SK-N-SH (cell line): Measurements from ENCODE around the gene NFIA. TPM values are rescaled to one million over a fixed set of nuclear protein-coding genes. Genes with fewer than 3 reads are reported as not detected.

Experiments
- CTCF ChIA-PET: fragments of 300-600, 350-600 bp; formaldehyde crosslinking; extraction: SDS; loops from one replicate; lab custom pipeline; 2021; lab: Yijun Ruan, JAX
- POLR2A ChIA-PET: fragments of 350-600 bp; sonication (Branson Sonifier 250); formaldehyde crosslinking; extraction: SDS; loops from one replicate; lab custom pipeline; 2020; ENCODE audit warnings: antibody characterized with exemption, inconsistent platforms; lab: Yijun Ruan, JAX
- DNase-seq: peaks from one replicate; pipeline ENCODE4 v3.0.0; 2012
- H2AFZ ChIP-seq: fragments of 200-600 bp; sonication (generic); 2 replicates; pipeline ENCODE4 v1.8.1; 2016; ENCODE audit warnings: antibody characterized with exemption, mild to moderate bottlenecking, low read depth
- H3F3A ChIP-seq: fragments of 200-600 bp; sonication (generic); replicated peaks from 2 replicates; pipeline ENCODE3; 2016; ENCODE audit warnings: antibody characterized with exemption, mild to moderate bottlenecking; ENCODE audit not compliant: insufficient read depth
- H3K27ac ChIP-seq, 2 experiments: fragments of 200-500 bp in 1 of 2; fragments of 200-600 bp in 1 of 2; sonication (Bioruptor generic) in 1 of 2; sonication (generic), shearing (Covaris generic) in 1 of 2; 2 replicates each; pipeline versions ENCODE4 v1.5.1 to v1.6.1; 2014 to 2016; ENCODE audit warnings: low read depth in 2 of 2, inconsistent platforms in 1 of 2, low read length in 1 of 2, mild to moderate bottlenecking in 1 of 2, mixed read lengths in 1 of 2
- H3K27me3 ChIP-seq: fragments of 200-600 bp; sonication (generic), shearing (Covaris generic); 2 replicates; pipeline ENCODE4 v1.6.1; 2016; ENCODE audit warnings: mixed run types; ENCODE audit not compliant: insufficient read depth
- H3K36me3 ChIP-seq, 2 experiments: fragments of 200-500 bp in 1 of 2; fragments of 200-600 bp in 1 of 2; sonication (Bioruptor generic) in 1 of 2; sonication (generic) in 1 of 2; replicated peaks in 1 of 2; 2 replicates each; pipeline versions ENCODE3 to v1.5.1; 2014 to 2016; ENCODE audit warnings: low read length in 1 of 2, mild to moderate bottlenecking in 1 of 2; ENCODE audit not compliant: insufficient read depth in 2 of 2, control insufficient read depth in 1 of 2
- H3K4me1 ChIP-seq, 2 experiments: fragments of 200-500 bp in 1 of 2; fragments of 200-600 bp in 1 of 2; sonication (Bioruptor generic) in 1 of 2; sonication (generic), shearing (Covaris generic) in 1 of 2; 2 replicates each; pipeline versions ENCODE4 v1.5.1 to v1.6.1; 2014 to 2016; ENCODE audit warnings: low read depth in 1 of 2, low read length in 1 of 2, mixed run types in 1 of 2; ENCODE audit not compliant: insufficient read depth in 2 of 2, control insufficient read depth in 1 of 2
- H3K4me2 ChIP-seq: fragments of 200-600 bp; sonication (generic), shearing (Covaris generic); 2 replicates; pipeline ENCODE4 v1.6.1; 2017; ENCODE audit warnings: mixed run types
- H3K4me3 ChIP-seq, 2 experiments: fragments of 200-500 bp in 1 of 2; fragments of 200-600 bp in 1 of 2; sonication (Bioruptor generic) in 1 of 2; sonication (generic), shearing (Covaris generic) in 1 of 2; 2 replicates each; pipeline versions ENCODE4 v1.5.1 to v1.8.1; 2014 to 2016; ENCODE audit warnings: low read depth in 2 of 2, inconsistent platforms in 1 of 2, low read length in 1 of 2, mild to moderate bottlenecking in 1 of 2, mixed read lengths in 1 of 2, moderate library complexity in 1 of 2
- H3K79me2 ChIP-seq: fragments of 200-600 bp; sonication (generic); 2 replicates; pipeline ENCODE4 v1.8.1; 2017; ENCODE audit warnings: mild to moderate bottlenecking; ENCODE audit not compliant: insufficient read depth
- H3K9ac ChIP-seq: fragments of 200-600 bp; sonication (generic); 2 replicates; pipeline ENCODE4 v1.6.1; 2017; ENCODE audit warnings: mixed run types
- H3K9me2 ChIP-seq: fragments of 200-600 bp; sonication (generic); 2 replicates; pipeline ENCODE4 v1.6.1; 2017; ENCODE audit warnings: mixed run types
- H3K9me3 ChIP-seq: fragments of 200-600 bp; sonication (generic); 2 replicates; pipeline ENCODE4 v1.6.1; 2017; ENCODE audit warnings: mixed run types, mild to moderate bottlenecking, moderate library complexity
- H4K20me1 ChIP-seq: fragments of 200-600 bp; sonication (generic); 2 replicates; pipeline ENCODE4 v1.6.1; 2017; ENCODE audit warnings: mild to moderate bottlenecking, mixed run types; ENCODE audit not compliant: insufficient read depth
- CHD2 ChIP-seq: fragments of 150-350 bp; IDR thresholded peaks from 2 replicates; pipeline ENCODE4 v1.6.1; 2018; ENCODE audit warnings: low read length; ENCODE audit not compliant: partially characterized antibody
- FOSL2 ChIP-seq: IDR thresholded peaks from 2 replicates; pipeline ENCODE4 v1.4.0; 2012; ENCODE audit warnings: low read depth, mild to moderate bottlenecking, moderate library complexity, borderline replicate concordance
- FOXM1 ChIP-seq: IDR thresholded peaks from 2 replicates; pipeline ENCODE4 v1.4.0; 2012; ENCODE audit warnings: low read depth, mild to moderate bottlenecking
- GATA2 ChIP-seq: sonication (generic); formaldehyde crosslinking; IDR thresholded peaks from 2 replicates; pipeline ENCODE4 v1.5.0; 2020; ENCODE audit warnings: mild to moderate bottlenecking, missing genetic modification reagents
- JUND ChIP-seq: IDR thresholded peaks from 2 replicates; pipeline ENCODE4 v1.4.0; 2012
- MEF2A ChIP-seq: IDR thresholded peaks from 2 replicates; pipeline ENCODE4 v1.4.0; 2012; ENCODE audit warnings: low read depth, borderline replicate concordance
- MXI1 ChIP-seq: IDR thresholded peaks from 2 replicates; pipeline ENCODE4 v1.6.1; 2012; ENCODE audit warnings: mild to moderate bottlenecking, low read depth, low read length, improper control_type of control experiment
- NFIC ChIP-seq: IDR thresholded peaks from 2 replicates; pipeline ENCODE4 v1.4.0; 2012; ENCODE audit warnings: borderline replicate concordance
- NRF1 ChIP-seq: IDR thresholded peaks from 2 replicates; pipeline ENCODE4 v1.6.1; 2012; ENCODE audit warnings: low read depth, mild to moderate bottlenecking, low read length
- POLR2AphosphoS5 ChIP-seq: IDR thresholded peaks from 2 replicates; pipeline ENCODE4 v1.6.1; 2012; ENCODE audit warnings: low read depth, low read length
- RAD21 ChIP-seq: IDR thresholded peaks from 2 replicates; pipeline ENCODE4 v1.6.1; 2012; ENCODE audit warnings: mild to moderate bottlenecking, low read length
- RCOR1 ChIP-seq: fragments of 150-350 bp; IDR thresholded peaks from 2 replicates; pipeline ENCODE4 v1.6.1; 2017; ENCODE audit warnings: antibody characterized with exemption, low read length
- RXRA ChIP-seq: IDR thresholded peaks from 2 replicates; pipeline ENCODE4 v1.4.0; 2012; ENCODE audit warnings: low read depth, mild to moderate bottlenecking, borderline replicate concordance
- SMC3 ChIP-seq: IDR thresholded peaks from 2 replicates; pipeline ENCODE4 v1.6.1; 2012; ENCODE audit warnings: low read depth, low read length, improper control_type of control experiment
- TAF1 ChIP-seq: IDR thresholded peaks from 2 replicates; pipeline ENCODE4 v1.6.1; 2012; ENCODE audit warnings: low read depth, mild to moderate bottlenecking, low read length, moderate library complexity, borderline replicate concordance
- TCF12 ChIP-seq: IDR thresholded peaks from 2 replicates; pipeline ENCODE4 v1.4.0; 2012
- TEAD4 ChIP-seq: IDR thresholded peaks from 2 replicates; pipeline ENCODE4 v1.4.0; 2012; ENCODE audit warnings: mild to moderate bottlenecking, borderline replicate concordance; ENCODE audit not compliant: insufficient read depth
- YY1 ChIP-seq: IDR thresholded peaks from 2 replicates; pipeline ENCODE4 v1.4.0; 2012; ENCODE audit warnings: low read depth, mild to moderate bottlenecking
- WGBS: methylation state at CpG from one replicate; pipeline ENCODE4 v1.1.6; 2017; ENCODE audit warnings: low lambda C conversion rate; 5-methylcytosine and 5-hydroxymethylcytosine counted together
- polyA plus RNA-seq, 3 experiments: library from polyadenylated mRNA; depleted of rRNA; stranded (reverse); fragments of >200 nt; gene quantifications; 2 replicates each; pipeline ENCODE4 v1.2.3, GENCODE V29; 2012
- TF ChIP-seq, protein P1 (sequence below): IDR thresholded peaks from 2 replicates; pipeline ENCODE4 v1.4.0; 2012; ENCODE audit warnings: low read depth, borderline replicate concordance
- TF ChIP-seq, protein P2 (sequence below): IDR thresholded peaks from 2 replicates; pipeline ENCODE4 v1.4.0; 2012; ENCODE audit warnings: low read depth
- TF ChIP-seq, protein P3 (sequence below): IDR thresholded peaks from 2 replicates; pipeline ENCODE4; 2012
- TF ChIP-seq, protein P4 (sequence below): fragments of 150-350 bp; IDR thresholded peaks from 2 replicates; pipeline ENCODE4 v1.6.1; 2016; ENCODE audit warnings: mild to moderate bottlenecking, low read depth, low read length

Gene NFIA
- polyA plus RNA-seq, 1 of the 3 experiments (the other 2 are of a cell fraction) = 3.3 TPM

DNA sequence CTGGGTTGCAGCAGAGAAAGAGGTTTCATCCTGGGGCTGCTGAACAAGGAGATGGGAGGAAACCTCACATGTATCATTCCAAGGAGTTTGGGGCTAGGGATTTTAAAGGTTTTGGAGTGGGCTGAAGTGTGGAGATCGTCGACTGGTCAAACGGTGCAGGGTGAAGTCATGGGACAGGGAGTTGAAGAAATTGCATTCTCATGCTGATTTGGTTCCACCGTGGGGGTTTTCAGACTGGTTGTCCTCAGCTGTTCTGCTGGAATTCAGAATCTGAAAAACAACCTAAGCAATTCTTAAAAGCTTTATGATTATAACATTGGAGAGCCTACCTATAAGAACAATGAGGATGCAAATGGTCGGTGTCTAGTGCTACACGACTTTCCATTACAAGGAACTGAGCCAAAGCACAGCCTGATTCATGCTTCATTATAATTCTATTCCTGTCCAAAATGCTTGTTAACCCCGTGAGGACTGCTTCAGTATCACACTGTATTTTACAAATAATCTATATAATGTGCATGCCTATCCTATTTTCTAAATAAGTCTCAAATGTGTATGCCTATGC is 399.9 kb downstream of the NFIA start:
- H3K4me3 ChIP-seq = no peak overlapping the region
- no peaks in the 10 kb centered on the region for H3K9me2 ChIP-seq
- H3K36me3 ChIP-seq = no peaks in the 10 kb centered on the region
- TF ChIP-seq MEF2A = no peak
- TF ChIP-seq, all 33 proteins: peak for 0
- WGBS = 57% methylated on average over 7 of the region's 7 CpGs
- Histone ChIP-seq H3K27ac (no peak overlapping the region), H3K9me3 (no peaks in the 10 kb centered on the region), H4K20me1 (no peaks in the 10 kb centered on the region), H3F3A (no peaks in the 10 kb centered on the region), H3K79me2 (no peaks in the 10 kb centered on the region), H3K27me3 (no peaks in the 10 kb centered on the region), H3K9ac (no peak overlapping the region), H3K4me2 (no peak overlapping the region), H3K4me1 (peaks cover 0 to 6% of the 10 kb centered on the region in 2 experiments; a peak in 2 of 4 replicates), H2AFZ (no peak overlapping the region)
- DNase-seq = no peak
- POLR2A ChIA-PET = no interaction called here
- CTCF ChIA-PET = interaction anchor here (1.0 kb wide), 1 partner anchor 19 kb away, joined by 3 read pairs; no protein-coding TSS in a partner anchor

DNA sequence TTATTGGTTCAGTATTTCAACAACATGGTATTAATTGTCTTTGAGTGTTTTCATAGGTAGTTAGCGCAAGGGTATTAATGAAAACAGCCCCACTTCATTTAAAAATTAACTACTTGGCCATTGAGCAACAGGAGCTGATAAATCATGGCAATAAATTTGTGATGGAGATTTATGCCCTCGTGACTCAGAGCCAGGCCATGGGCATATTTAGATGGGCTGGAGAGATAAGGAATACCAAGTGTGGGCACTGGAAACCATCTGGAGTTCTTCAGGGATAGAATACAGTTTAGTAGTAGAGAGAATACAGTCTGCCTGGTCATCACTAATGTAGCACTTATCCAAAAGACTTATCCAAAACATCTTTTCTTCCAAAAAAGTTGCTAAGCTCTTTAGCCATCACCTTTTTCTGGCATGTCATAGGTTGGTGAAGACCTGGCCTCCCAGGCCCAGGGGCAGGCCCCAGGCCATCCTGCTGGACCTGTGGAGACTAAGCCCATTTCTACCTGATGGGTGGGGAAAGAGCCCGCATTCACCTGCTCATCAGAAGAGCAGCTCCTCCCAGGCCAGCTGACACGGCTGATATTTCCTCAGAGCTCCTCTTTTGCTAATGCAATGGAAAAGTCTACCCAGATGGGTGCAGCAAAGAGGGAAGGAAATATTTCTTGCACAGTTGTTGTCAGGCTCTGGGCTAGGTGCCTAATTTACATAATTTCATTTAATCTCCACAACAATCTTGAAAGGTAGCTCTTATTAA is 404.6 kb downstream of the NFIA start:
- H3K4me3 ChIP-seq = no peak overlapping the region
- 36% methylated on average over 3 of the region's 4 CpGs for WGBS
- no peak overlapping the region for H3K9ac ChIP-seq
- no peaks in the 10 kb centered on the region for H3K9me2 ChIP-seq
- H3K4me2 ChIP-seq = no peak overlapping the region
- DNase-seq = peak; percentile 68
- H4K20me1 ChIP-seq = no peaks in the 10 kb centered on the region
- H3K36me3 ChIP-seq = no peaks in the 10 kb centered on the region
- H2AFZ ChIP-seq = no peak overlapping the region
- no peaks in the 10 kb centered on the region for H3F3A ChIP-seq
- H3K27me3 ChIP-seq = no peaks in the 10 kb centered on the region; the same call in 1 of the 2 replicates
- H3K4me1 ChIP-seq = peaks cover 0 to 7% of the 10 kb centered on the region in 2 experiments; a peak in 2 of 4 replicates
- ChIA-PET CTCF (interaction anchor here (0.5 to 1.7 kb wide), 3 partner anchors 10 to 366 kb away, joined by 3 read pairs; no protein-coding TSS in a partner anchor), POLR2A (no interaction called here)
- no peaks in the 10 kb centered on the region for H3K9me3 ChIP-seq
- H3K79me2 ChIP-seq = no peaks in the 10 kb centered on the region
- no peak overlapping the region; a peak in 1 of 4 replicates for H3K27ac ChIP-seq
- TF ChIP-seq RXRA (no peak), FOSL2 (peak; percentile 53; the same call in 1 of the 2 replicates), JUND (peak; percentile 81), MXI1 (no peak), YY1 (no peak), TCF12 (peak; percentile 98), TEAD4 (peak; percentile 83), TAF1 (no peak), CHD2 (peak; percentile 71), RCOR1 (peak; percentile 96), SMC3 (no peak), NRF1 (no peak), RAD21 (peak; percentile 19; the same call in 1 of the 2 replicates), POLR2AphosphoS5 (peak; percentile 71), FOXM1 (no peak), GATA2 (CRISPR knock-in tag) (peak; percentile 91), NFIC (peak; percentile 69)
- TF ChIP-seq, protein P1, sequence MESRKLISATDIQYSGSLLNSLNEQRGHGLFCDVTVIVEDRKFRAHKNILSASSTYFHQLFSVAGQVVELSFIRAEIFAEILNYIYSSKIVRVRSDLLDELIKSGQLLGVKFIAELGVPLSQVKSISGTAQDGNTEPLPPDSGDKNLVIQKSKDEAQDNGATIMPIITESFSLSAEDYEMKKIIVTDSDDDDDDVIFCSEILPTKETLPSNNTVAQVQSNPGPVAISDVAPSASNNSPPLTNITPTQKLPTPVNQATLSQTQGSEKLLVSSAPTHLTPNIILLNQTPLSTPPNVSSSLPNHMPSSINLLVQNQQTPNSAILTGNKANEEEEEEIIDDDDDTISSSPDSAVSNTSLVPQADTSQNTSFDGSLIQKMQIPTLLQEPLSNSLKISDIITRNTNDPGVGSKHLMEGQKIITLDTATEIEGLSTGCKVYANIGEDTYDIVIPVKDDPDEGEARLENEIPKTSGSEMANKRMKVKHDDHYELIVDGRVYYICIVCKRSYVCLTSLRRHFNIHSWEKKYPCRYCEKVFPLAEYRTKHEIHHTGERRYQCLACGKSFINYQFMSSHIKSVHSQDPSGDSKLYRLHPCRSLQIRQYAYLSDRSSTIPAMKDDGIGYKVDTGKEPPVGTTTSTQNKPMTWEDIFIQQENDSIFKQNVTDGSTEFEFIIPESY = no peak
- TF ChIP-seq, protein P2, sequence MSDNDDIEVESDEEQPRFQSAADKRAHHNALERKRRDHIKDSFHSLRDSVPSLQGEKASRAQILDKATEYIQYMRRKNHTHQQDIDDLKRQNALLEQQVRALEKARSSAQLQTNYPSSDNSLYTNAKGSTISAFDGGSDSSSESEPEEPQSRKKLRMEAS = no peak
- TF ChIP-seq, protein P3, sequence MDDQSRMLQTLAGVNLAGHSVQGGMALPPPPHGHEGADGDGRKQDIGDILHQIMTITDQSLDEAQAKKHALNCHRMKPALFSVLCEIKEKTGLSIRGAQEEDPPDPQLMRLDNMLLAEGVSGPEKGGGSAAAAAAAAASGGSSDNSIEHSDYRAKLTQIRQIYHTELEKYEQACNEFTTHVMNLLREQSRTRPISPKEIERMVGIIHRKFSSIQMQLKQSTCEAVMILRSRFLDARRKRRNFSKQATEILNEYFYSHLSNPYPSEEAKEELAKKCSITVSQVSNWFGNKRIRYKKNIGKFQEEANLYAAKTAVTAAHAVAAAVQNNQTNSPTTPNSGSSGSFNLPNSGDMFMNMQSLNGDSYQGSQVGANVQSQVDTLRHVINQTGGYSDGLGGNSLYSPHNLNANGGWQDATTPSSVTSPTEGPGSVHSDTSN = peak; percentile 92
- TF ChIP-seq, protein P4, sequence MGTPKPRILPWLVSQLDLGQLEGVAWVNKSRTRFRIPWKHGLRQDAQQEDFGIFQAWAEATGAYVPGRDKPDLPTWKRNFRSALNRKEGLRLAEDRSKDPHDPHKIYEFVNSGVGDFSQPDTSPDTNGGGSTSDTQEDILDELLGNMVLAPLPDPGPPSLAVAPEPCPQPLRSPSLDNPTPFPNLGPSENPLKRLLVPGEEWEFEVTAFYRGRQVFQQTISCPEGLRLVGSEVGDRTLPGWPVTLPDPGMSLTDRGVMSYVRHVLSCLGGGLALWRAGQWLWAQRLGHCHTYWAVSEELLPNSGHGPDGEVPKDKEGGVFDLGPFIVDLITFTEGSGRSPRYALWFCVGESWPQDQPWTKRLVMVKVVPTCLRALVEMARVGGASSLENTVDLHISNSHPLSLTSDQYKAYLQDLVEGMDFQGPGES = no peak
